Stomach (tissue), 9 donors: ENCODE data around the gene SCGB1D4. TPM values are rescaled to one million over a fixed set of nuclear protein-coding genes. Genes with fewer than 3 reads are reported as not detected.

Experiments used
- DNase-seq, 2 donors: peaks; one replicate each; pipeline versions ENCODE4 v3.0.0 to v3.0.0-alpha.2; 2013 to 2019
- H3K27ac ChIP-seq, 5 donors: fragments of 200-600 bp in 4 of 5; sonication (generic) in 4 of 5; one replicate each; pipeline ENCODE4 v1.5.1; 2013 to 2019; ENCODE audit warnings: mild to moderate bottlenecking in 1 of 5, moderate library complexity in 1 of 5
- H3K27me3 ChIP-seq, 3 donors: fragments of 200-600 bp; sonication (generic); one replicate each; pipeline ENCODE4 v1.5.1; 2017 to 2019; ENCODE audit warnings: mixed run types in 1 of 3
- H3K36me3 ChIP-seq, 4 donors: fragments of 200-600 bp; sonication (generic); 1 replicate in 3 of 4; 2 replicates in 1 of 4; pipeline ENCODE4 v1.5.1; 2016 to 2019
- H3K4me1 ChIP-seq, 4 donors: fragments of 200-600 bp; sonication (generic); one replicate each; pipeline ENCODE4 v1.5.1; 2016 to 2019
- H3K4me3 ChIP-seq, 4 donors: fragments of 200-600 bp; sonication (generic) in 3 of 4; one replicate each; pipeline ENCODE4 v1.5.1; 2016 to 2019; ENCODE audit warnings: mild to moderate bottlenecking in 1 of 4
- H3K9me3 ChIP-seq, 4 donors: fragments of 200-600 bp; sonication (generic); one replicate each; pipeline ENCODE4 v1.5.1; 2016 to 2019
- EP300 ChIP-seq: sonication (generic); formaldehyde crosslinking; IDR thresholded peaks from one replicate; pipeline ENCODE4 v1.6.1; 2017; ENCODE audit warnings: antibody characterized with exemption
- POLR2A ChIP-seq, 4 donors: fragments of 450-650 bp; IDR thresholded peaks; one replicate each; pipeline ENCODE4 v1.6.1; 2016; ENCODE audit warnings: antibody characterized with exemption in 4 of 4, control low read depth in 2 of 4, mild to moderate bottlenecking in 1 of 4, moderate library complexity in 1 of 4
- POLR2AphosphoS5 ChIP-seq, 3 donors: sonication (generic); formaldehyde crosslinking; IDR thresholded peaks; one replicate each; pipeline ENCODE4 v1.6.1; 2016; ENCODE audit warnings: antibody characterized with exemption in 3 of 3
- WGBS, 5 donors: extraction: QIAGEN DNeasy Blood & Tissue Kit in 3 of 5; methylation state at CpG; one replicate each; pipeline versions ENCODE4 v1.1.5 to v1.1.7; 2013 to 2018; 5-methylcytosine and 5-hydroxymethylcytosine counted together
- intact Hi-C: fragments of 100-400 bp; cut with DNase I; formaldehyde crosslinking; loops from one replicate; pipeline ENCODE4 v1.15.1; 2023; ENCODE audit warnings: low total_unique reads
- polyA plus RNA-seq, 3 donors: library from polyadenylated mRNA; stranded (reverse); fragments of 200-250 nt; gene quantifications; one replicate each; pipeline ENCODE4 v1.2.3, GENCODE V29; 2013
- total RNA-seq, 5 donors: library from RNA; depleted of rRNA; stranded (reverse); fragments of >200 nt; gene quantifications; one replicate each; pipeline versions ENCODE4 v1.1.0 to v1.2.3, GENCODE V29; 2014 to 2016
- TF ChIP-seq, protein P1 (sequence below), 7 experiments: fragments of 450-650 bp in 4 of 7; fragments of 200-600 bp in 3 of 7; sonication (generic) in 3 of 7; IDR thresholded peaks; one replicate each; pipeline ENCODE4 v1.5.1; 2016 to 2019; ENCODE audit warnings: antibody characterized with exemption in 7 of 7, control low read depth in 2 of 7, mild to moderate bottlenecking in 1 of 7
- donor health status: healthy with polysubstance abuse.
- donor health status: Bipolar disorder and iron deficiency.
- donor health status: healthy.

Gene SCGB1D4
- total and polyA plus RNA-seq, 8 donors: not detected

DNA sequence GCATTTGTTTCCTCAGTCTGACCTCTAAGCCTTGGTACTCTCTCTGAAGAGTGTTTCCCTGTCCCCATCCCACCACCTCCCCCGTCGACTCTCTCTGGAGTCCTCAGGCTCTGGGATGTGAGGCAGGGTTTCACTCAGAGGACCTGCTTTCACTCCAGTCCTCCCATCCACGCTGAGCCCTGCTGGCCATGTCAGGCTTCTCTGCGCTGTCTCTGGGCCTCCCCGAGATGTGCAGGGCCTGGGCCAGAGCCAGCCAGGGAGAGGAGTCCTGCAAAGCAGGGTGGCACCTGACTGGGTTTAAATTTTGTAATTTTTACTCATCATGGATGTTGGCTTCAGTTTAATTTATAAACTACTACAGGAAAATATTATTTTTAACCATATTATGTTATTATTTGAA, 25.6 kb downstream of the SCGB1D4 start:
- H3K36me3 ChIP-seq: no peaks in the 10 kb centered on the region
- H3K9me3 ChIP-seq: no peaks in the 10 kb centered on the region
- H3K27ac ChIP-seq: no peak overlapping the region
- 55 to 75% (median 73%) methylated on average over 5 of the region's 5 CpGs for WGBS, 5 donors
- intact Hi-C loops: no loop called here
- DNase-seq: no peak
- TF ChIP-seq POLR2A (IDR thresholded peaks at IDR 0.05) (no peak), POLR2AphosphoS5 (IDR thresholded peaks at IDR 0.05) (no peak), EP300 (no peak)
- TF ChIP-seq, protein P1, sequence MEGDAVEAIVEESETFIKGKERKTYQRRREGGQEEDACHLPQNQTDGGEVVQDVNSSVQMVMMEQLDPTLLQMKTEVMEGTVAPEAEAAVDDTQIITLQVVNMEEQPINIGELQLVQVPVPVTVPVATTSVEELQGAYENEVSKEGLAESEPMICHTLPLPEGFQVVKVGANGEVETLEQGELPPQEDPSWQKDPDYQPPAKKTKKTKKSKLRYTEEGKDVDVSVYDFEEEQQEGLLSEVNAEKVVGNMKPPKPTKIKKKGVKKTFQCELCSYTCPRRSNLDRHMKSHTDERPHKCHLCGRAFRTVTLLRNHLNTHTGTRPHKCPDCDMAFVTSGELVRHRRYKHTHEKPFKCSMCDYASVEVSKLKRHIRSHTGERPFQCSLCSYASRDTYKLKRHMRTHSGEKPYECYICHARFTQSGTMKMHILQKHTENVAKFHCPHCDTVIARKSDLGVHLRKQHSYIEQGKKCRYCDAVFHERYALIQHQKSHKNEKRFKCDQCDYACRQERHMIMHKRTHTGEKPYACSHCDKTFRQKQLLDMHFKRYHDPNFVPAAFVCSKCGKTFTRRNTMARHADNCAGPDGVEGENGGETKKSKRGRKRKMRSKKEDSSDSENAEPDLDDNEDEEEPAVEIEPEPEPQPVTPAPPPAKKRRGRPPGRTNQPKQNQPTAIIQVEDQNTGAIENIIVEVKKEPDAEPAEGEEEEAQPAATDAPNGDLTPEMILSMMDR (IDR thresholded peaks at IDR 0.05): no peak
- H3K4me3 ChIP-seq: no peak overlapping the region
- H3K27me3 ChIP-seq: peaks cover 0 to 8% (median 0%) of the 10 kb centered on the region in 3 donors
- H3K4me1 ChIP-seq: no peaks in the 10 kb centered on the region

DNA sequence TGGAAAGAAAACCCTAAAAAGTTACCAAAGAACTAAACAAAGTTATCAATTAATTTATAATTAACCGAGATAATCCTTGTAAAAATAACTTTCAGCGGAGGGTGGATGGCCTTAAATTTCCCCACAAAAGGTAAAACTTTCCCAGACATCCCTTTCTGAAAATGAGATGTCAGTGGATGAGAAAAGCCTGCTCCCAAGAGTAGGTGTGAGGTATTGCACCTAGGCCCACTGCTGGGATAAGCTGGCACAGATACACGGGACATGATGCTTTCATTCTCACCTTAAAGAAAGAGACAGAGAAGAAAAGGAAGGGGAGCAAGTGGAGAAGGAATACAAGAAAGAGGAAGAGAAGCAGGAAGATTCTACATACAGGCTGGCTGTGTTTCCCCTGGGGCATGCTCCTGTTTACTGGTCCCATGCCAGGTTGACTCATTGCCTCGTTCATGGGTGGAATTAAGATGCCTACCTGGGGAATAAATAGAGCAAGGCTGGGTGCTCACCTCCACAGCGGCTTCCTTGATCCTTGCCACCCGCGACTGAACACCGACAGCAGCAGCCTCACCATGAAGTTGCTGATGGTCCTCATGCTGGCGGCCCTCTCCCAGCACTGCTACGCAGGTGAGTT, 29.1 kb downstream of the SCGB1D4 start, which contains the start of gene SCGB2A2:
SCGB2A2 (plus strand) TSS at position 505 of the 625 bp plus-strand sequence; CDS start at position 564, 59 bp downstream.
- Histone ChIP-seq H3K9me3 (no peaks in the 10 kb centered on the region), H3K4me3 (no peak within 1 kb of the TSS), H3K27me3 (peaks cover 0 to 8% (median 0%) of the 10 kb centered on the region in 3 donors), H3K4me1 (no peaks in the 10 kb centered on the region), H3K36me3 (no peaks in the 10 kb centered on the region), H3K27ac (no peak within 1 kb of the TSS)
- WGBS, 5 donors: 62 to 70% (median 69%) methylated on average over 10 of the region's 10 CpGs
- intact Hi-C loops: no loop called here
- DNase-seq: no peak
- no peak for TF ChIP-seq POLR2AphosphoS5 (IDR thresholded peaks at IDR 0.05)
- TF ChIP-seq, protein P1 (IDR thresholded peaks at IDR 0.05): no peak
- no peak for TF ChIP-seq EP300
- TF ChIP-seq POLR2A (IDR thresholded peaks at IDR 0.05): no peak

DNA sequence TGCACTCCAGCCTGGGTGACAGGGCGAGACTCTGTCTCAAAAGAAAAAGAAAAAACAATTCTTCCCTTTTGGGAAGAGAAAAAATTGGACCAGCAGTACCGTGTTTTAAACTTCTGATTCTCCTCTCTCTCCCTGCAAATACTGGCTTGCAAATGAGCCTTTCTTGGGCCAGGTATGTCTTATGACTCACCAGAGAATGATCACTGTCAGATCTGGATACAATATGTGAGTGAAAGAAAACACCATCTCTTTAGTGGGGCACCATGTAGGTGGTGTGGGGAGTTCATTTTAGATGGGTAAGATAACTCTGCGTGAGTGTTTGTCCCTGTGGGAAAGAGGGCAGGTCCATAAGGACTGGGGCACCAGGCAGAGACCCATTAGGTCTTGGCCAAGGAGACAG, 31.3 kb downstream of the SCGB1D4 start:
- H3K27me3 ChIP-seq: peaks cover 0 to 8% (median 0%) of the 10 kb centered on the region in 3 donors
- 74 to 80% (median 75%) methylated on average over 3 of the region's 3 CpGs for WGBS, 5 donors
- intact Hi-C loops: no loop called here
- no peak for DNase-seq
- H3K4me3 ChIP-seq: no peak overlapping the region
- H3K36me3 ChIP-seq: no peaks in the 10 kb centered on the region
- no peaks in the 10 kb centered on the region for H3K4me1 ChIP-seq
- TF ChIP-seq POLR2AphosphoS5 (IDR thresholded peaks at IDR 0.05): no peak
- TF ChIP-seq POLR2A (IDR thresholded peaks at IDR 0.05): no peak
- TF ChIP-seq, protein P1 (IDR thresholded peaks at IDR 0.05): no peak
- no peak for TF ChIP-seq EP300
- H3K9me3 ChIP-seq: no peaks in the 10 kb centered on the region
- H3K27ac ChIP-seq: no peak overlapping the region

DNA sequence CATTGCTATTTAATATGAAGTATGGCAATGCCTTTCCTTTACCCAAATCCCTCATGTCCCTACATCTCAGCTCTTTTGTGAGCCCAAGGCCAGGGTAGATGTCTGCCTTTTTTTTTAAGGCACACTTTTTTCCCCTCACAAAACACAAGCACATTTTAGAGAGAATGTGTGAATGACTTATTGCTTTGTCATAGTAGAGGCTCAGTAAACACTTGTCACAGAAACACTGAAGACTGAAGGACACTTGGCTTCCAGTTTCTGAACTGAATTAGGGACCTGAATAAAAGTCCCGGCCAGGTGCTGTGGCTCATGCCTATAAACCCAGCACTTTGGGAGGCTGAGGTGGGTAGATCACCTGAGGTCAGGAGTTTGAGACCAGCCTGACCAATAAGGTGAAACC, 31.8 kb downstream of the SCGB1D4 start:
- H3K9me3 ChIP-seq: no peaks in the 10 kb centered on the region
- no peak overlapping the region for H3K4me3 ChIP-seq
- no peaks in the 10 kb centered on the region for H3K36me3 ChIP-seq
- H3K27ac ChIP-seq: no peak overlapping the region
- intact Hi-C loops: no loop called here
- H3K27me3 ChIP-seq: peaks cover 0 to 8% (median 0%) of the 10 kb centered on the region in 3 donors
- no peak for DNase-seq
- H3K4me1 ChIP-seq: no peaks in the 10 kb centered on the region
- TF ChIP-seq EP300 (no peak), POLR2AphosphoS5 (IDR thresholded peaks at IDR 0.05) (no peak), POLR2A (IDR thresholded peaks at IDR 0.05) (no peak)
- TF ChIP-seq, protein P1 (IDR thresholded peaks at IDR 0.05): no peak
- 75 to 96% (median 85%) methylated on average over 1 of the region's 1 CpG for WGBS, 5 donors
